Measurements from ENCODE around the gene UBQLN1. TPM values are rescaled to one million over a fixed set of nuclear protein-coding genes. Genes with fewer than 3 reads are reported as not detected.

The UBQLN1 gene
- total RNA-seq, result 103 and 118 TPM in 2 replicates

DNA sequence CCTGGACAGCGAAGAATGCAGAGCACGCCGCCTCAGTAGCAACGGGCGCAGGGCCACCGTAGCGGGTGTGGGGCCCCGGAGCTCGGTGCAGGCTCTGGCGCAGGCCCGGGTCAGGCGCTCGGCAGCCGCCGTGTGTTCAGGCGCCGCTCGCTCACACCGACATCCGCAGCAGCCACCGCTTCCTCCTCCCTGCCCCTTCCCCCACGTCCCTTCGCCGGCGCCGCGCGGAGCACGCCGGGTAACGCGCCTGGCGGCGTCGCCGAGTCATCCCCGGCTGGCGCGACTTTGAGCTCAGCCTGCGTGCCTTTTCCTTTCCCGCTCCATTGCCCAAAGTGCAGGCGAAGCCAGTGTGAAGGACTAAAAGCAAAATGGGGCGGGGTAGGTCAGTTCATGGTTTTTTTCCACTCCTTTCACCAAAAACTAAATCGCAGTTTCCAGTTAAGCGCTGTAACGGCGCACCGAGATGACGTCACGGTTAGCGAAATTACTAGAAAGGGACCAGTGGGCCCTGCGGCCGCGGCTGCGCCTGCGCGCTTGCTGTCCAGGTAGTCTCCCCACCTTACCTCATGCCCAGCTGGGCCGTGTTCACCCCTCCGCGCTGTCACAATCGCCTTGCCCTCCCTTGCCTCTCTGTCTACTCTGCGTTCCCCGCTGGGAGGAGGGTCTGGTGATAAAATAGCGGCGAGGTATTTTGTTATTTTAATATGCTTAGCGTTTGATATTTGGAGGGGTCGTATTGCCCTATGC lies at the start of gene UBQLN1:
Gene UBQLN1 (minus strand): TSS at position 191 of the 747 bp plus-strand sequence. CDS start 279 bp downstream, outside the sequence.

DNA sequence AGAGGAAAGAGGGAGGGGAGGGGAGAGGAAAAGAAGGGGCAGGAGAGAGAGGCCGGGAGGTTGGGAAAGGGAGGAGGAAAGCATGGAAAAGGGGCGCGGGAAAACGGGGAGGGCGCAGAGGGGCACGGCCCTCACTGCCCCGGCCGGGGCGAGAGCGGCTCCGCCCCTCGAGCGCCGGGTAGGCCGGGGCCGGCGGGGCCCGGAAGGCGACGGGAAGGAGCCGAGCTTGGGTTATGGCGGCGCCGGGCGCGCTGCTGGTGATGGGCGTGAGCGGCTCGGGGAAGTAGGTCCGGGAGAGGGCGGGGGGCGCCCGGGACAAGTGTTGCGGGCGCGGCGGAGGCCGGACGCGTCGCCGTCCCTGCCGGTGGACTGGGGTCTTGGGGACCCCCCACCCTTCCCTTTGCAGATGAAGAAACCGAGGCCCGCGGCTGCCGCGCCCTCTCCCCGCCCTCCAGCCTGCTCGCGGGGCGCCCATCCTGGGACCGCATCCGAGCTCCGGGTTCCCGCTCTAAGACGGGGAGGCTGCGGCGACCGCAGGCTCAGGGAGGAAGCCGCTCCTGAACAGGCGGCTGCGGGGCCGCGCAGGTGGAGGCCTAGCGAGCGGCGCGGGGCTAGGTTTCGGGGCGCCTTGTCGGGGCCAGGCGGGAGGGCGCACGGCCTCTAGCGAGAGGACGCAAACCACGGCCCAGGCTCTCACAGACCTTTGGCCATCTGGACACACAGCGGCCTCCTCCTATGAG lies 84.6 kb downstream of the UBQLN1 start, which contains the start of gene IDNK:
Gene IDNK (plus strand): TSS at position 205 of the 740 bp plus-strand sequence. CDS start 29 bp downstream, at position 234.

Other genes with a start within 250 kb of the UBQLN1 start
- gene FRMD3, start 169.6 kb downstream of the UBQLN1 start, total RNA-seq, result 3.7 and 3.9 TPM in 2 replicates
- gene IDNK, start 84.8 kb downstream of the UBQLN1 start, total RNA-seq, result 8.7 and 9.9 TPM in 2 replicates
- gene GKAP1, start 109.8 kb upstream of the UBQLN1 start, total RNA-seq, result 0.26 and 0.44 TPM in 2 replicates
- gene KIF27, start 213.5 kb upstream of the UBQLN1 start, total RNA-seq, result 3.4 and 3.9 TPM in 2 replicates